ENCODE results near the gene CCDC106. TPM values are rescaled to one million over a fixed set of nuclear protein-coding genes. Genes with fewer than 3 reads are reported as not detected.

The CCDC106 gene
- total RNA-seq, 1 donor, result 8.3 TPM

GRCh38 chr19:55649268-55650125 is 1.5 kb downstream of the CCDC106 start:
- DNase-seq (ENCODE audit: low read depth in 2 of 3, low spot score in 2 of 3), result no peak

DNA sequence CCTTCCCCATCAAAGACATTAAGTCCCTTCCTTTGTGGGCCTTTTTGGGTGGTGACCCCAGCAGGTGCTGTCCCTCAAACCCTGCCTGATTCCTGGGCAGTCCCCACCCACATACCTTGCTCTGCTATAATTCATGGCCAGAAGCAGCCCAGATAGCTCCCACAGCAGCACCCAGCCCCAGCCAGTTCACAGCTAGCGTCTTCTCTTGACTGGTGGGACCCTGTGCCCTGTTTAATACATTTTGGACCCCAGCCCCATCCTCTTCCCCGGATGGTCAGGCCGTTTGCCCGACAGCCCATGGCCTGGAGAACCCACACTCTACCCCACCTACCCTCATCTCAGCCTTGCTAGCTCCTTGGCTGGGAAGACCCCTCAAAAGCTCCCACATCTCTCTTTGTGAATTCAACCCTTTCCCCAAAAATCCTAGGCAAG is 2.1 kb downstream of the CCDC106 start:
- DNase-seq (ENCODE audit: low read depth in 2 of 3, low spot score in 2 of 3), result no peak

DNA sequence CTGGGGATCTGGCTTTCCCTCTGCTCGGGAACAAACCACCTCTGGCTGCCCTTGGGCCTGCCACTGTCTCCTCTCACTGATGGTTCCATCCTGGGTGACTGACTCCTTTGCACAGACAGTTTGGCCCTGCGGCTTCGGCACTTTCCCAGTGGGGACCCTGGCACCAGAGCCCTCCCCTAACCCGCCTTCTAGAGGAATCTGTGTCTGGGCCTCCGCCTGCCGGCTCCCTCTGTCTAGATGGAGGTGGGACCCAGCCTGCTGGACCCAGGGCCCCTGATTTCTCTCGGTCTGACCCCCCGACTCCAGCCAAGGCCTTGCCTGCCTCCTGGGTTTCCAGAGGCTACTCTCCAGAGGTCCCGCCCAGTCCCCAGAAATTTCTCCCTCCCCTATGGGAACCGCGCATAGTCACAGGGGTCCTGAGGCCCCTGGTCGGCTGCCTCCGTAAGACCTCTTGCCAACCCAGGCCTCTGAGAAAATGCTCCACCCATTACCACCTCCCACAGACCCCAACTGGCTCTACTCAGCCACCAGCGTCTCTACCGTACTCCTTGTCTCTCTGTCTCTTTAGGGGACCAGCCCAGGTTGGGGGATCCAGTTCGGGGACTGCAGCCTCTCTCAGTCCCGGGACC is 2.7 kb downstream of the CCDC106 start:
- no peak for DNase-seq (ENCODE audit: low read depth in 2 of 3, low spot score in 2 of 3)

GRCh38 chr19:55651236-55651635 is 3.2 kb downstream of the CCDC106 start:
- DNase-seq (ENCODE audit: low read depth in 2 of 3, low spot score in 2 of 3), result no peak

GRCh38 chr19:55652311-55653128 is 4.5 kb downstream of the CCDC106 start:
- DNase-seq (ENCODE audit: low read depth in 2 of 3, low spot score in 2 of 3), result no peak

GRCh38 chr19:55653651-55654322 is 5.8 kb downstream of the CCDC106 start:
- DNase-seq (ENCODE audit: low read depth in 2 of 3, low spot score in 2 of 3), result peak; percentile 99

DNA sequence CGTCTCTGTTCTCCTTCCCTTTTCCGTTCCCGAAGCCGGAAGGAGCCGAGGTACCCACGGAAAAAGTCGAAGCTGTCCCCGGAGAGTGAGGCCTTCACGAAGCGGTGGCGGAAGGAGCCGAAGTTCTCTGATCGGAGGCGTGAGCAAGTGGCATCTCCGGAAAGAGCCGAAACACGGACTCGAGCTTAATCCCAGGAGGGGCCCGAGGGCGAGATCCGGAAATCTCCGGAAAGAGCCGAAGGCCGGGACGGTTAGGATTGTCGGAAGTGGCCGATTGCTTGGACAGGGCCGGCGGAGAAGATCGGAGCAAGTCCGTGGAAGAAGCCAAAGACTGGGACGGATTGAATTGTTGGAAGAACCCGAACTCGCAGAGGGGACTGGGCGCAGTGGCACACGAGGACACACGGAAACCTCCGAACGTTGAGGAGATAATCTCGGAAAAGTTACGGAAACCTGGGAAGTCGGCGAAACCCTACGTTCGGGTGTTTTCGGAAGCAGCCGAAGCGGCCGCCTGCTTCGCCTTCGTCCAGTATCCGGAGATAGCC is 6.4 kb downstream of the CCDC106 start:
- DNase-seq (ENCODE audit: low read depth in 2 of 3, low spot score in 2 of 3), result peak; percentile 95 to 100 (median 100)

DNA sequence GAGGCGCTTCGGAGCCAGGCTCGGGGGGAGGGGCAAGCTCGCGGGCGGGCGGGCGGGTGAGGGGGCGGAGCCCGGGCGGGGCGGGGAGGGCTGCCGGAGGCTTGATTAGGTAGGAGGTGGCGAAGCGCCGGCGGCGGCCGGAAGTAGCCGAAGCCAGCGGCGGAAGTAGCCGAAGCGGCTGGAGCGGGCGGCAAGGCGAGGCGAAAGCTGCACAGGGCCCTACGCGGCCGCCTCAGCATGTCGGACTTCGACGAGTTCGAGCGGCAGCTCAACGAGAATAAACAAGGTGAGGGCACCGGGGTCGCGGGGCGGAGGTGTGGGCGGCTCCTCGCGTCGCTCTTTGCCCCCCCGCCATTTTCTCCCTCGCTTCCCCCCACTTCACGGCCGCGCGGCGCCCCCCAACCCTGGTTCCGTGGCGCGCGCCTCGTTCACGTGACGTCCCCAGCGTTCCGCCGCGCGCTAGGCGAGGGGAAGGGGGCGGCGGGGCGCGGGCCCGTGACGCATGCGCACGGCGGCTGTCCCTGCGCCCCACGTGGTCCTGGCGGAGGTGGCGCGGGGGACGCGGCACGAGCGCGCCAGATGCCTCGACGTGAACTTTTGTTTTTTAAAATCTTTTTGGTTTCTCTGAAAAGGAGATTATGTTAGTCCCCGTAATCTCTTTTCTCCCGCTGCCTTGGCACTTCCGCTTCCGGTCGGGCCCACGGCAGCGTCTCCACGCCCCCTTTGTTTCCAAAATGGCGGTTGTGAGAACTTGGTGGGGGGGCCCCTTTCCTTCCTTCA is 7.0 kb downstream of the CCDC106 start, which contains the start of gene U2AF2:
Gene U2AF2 (plus strand): TSS at position 168 of the 780 bp plus-strand sequence. CDS start 70 bp downstream, at position 238.
- peak; percentile 93 to 95 (median 95) for DNase-seq (ENCODE audit: low read depth in 2 of 3, low spot score in 2 of 3)

- no peak for DNase-seq (ENCODE audit: low read depth in 2 of 3, low spot score in 2 of 3)
Observed at GRCh38 chr19:55655648-55656040, 7.6 kb downstream of the CCDC106 start.

DNA sequence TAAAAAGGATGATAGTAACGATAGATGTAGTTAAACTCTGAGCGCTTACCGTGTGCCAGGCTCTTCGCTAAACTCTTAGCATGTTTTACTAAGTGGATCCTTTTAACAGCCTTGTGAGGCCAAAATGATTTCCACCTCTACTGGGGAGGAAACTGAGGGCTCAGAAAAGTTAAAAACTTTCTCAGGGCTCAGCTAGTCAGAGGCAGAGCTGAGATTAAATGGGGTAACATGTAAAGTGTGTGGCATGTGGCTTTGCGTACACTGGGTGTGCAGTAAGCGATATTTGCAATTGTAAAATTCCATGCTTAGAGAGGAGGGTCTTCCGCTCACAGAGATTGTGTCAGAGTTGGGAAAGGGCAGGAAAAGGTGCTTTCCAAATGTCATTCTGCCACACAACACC is 8.5 kb downstream of the CCDC106 start:
- DNase-seq (ENCODE audit: low read depth in 2 of 3, low spot score in 2 of 3), result no peak

- DNase-seq (ENCODE audit: low read depth in 2 of 3, low spot score in 2 of 3), result no peak
Observed at GRCh38 chr19:55656988-55657747, 9.2 kb downstream of the CCDC106 start.

DNA sequence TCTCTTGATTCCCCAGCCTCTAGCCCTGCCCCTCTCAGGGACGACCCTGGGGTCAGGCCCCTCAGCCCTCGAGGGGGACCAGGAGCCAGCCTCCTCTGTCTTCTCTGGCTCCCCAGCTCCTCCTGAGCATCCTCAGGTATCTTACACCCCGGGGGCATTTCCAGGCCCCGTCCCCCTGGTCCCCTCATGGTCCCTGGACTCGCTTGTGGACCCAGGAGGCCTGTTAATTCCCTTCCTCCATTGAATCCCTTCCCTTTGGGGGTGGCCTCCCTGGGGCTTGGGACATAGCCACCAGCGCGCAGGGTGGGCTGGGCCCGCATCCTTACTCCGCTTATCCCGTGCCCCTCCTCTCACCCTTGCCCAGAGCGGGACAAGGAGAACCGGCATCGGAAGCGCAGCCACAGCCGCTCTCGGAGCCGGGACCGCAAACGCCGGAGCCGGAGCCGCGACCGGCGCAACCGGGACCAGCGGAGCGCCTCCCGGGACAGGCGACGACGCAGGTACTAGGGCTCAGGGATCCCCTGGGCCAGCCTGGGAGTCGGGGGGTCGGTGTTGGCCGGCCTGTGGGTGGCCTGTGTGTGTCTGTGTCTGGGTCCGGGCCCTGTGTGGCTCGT is 10.9 kb downstream of the CCDC106 start:
- DNase-seq (ENCODE audit: low read depth in 2 of 3, low spot score in 2 of 3), result no peak

GRCh38 chr19:55659822-55660221 is 11.8 kb downstream of the CCDC106 start:
- no peak for DNase-seq (ENCODE audit: low read depth in 2 of 3, low spot score in 2 of 3)

- DNase-seq (ENCODE audit: low read depth in 2 of 3, low spot score in 2 of 3), result no peak
Observed at GRCh38 chr19:55660404-55660803, 12.4 kb downstream of the CCDC106 start.

- DNase-seq (ENCODE audit: low read depth in 2 of 3, low spot score in 2 of 3), result no peak
Observed at GRCh38 chr19:55660991-55661390, 13.0 kb downstream of the CCDC106 start.

DNA sequence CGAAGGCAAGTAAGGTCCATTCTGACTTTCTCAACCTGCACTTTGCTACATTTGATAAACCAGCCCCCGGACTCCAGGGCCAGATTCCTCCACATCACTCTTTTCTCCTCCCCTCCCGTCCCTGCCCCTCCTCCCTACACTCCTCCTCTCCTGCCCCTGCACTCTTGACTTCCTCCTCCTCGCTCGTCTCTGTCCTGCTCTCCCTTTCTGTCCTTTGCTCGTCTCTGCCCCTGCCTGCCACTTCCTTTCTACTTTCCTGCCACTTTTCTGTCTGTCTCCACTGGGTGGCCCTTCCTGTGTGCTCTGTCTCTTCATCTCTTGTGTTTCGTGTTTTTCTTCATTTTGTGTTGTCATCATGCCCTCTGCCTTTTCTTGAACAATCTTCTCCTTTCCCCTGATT is 13.8 kb downstream of the CCDC106 start:
- no peak for DNase-seq (ENCODE audit: low read depth in 2 of 3, low spot score in 2 of 3)

DNA sequence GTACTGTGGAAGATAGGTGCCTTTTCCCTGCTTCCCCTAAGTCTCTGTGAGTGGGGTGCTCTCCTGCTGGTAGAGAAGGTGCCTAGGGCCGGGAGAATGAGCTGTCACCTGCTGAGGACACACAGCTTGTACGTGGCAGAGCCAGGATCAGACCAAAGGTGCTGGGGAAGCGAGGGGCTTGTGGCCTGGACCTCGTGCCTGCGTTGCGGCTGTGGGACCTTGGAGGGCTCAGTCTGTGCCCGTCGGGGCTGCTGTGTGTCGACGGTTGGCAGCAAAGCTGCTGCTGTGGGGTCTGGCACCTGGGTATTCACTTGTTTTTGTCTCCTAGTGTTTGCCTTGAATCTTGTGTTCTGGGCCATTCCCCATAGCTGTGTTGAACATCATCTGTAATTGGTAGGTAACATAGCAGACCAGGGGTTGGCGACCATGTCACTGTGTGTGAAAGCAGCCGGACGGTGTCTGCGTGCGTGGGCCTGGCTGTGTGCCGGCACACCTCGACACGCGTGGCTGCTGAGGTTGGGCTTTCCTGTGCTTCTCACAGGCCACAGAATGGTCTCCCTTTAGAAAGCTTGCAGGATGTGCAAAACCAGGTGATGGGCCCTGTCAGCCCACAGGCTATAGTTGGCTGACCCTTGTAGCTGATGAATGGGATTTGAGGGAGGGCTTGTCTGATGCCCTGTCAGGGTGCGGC is 16.0 kb downstream of the CCDC106 start:
- no peak for DNase-seq (ENCODE audit: low read depth in 2 of 3, low spot score in 2 of 3)

All from hematopoietic multipotent progenitor cell (in vitro differentiated cells).